ENCODE results near the gene VPS8.

VPS8 gene

DNA sequence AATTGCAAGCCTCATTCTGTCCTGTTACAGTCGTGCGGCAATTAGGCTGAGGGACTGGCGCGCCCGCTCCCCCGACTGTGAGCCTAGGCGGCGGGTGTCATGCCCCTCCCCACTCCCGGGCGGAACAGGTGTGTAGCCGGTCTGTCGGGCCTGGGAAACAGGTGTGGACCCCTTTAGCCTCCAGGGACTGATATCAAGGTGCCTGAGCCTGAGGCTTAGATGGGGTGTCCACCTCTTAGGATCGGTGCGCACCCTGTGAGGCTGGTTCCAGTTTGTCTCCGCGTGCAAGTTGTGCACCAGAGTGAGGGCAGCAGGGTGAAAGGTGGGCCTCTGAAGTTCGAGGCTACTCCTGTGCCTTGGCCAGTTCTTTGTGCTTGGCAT, 686 bp downstream of the VPS8 start:
- DNase-seq (ENCODE audit: low read depth): peak; percentile 4

DNA sequence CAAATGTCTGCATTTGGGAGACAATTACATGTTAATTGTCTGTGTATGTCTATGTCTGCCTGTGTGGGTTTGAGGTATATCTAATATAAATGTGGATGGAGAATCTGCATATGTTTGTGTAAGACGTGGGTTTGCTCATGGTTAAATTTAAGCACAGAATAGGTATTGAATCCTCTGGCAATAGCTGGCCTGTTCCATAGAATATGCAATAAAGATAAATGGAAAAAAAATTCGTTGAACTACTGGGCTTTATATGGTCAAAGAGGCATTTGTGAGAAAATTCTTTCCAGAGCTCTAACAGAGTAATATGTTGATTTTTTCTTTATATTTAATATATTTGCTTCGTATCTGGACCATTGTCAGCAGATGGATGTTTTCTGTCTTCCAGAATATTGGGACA, 1.4 kb downstream of the VPS8 start:
- no peak for DNase-seq (ENCODE audit: low read depth)

DNA sequence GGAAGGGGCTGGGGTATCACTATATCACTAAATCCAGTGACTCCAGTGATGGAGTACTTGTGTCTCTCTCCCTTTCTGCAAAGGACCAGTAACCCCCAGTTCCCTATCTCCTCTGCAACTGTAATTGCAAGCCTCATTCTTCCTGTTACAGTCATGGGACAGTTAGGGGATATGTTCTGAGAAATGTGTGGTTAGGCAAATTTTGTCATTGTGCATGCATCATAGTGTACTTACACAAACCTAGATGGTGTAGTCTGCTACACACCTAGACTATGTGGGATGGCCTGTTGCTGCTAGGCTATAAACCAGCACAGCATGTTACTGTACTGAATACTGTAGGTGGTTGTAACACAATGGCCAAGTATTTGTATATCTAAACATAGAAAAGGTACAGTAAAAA, 2.2 kb downstream of the VPS8 start:
- DNase-seq (ENCODE audit: low read depth): no peak

DNA sequence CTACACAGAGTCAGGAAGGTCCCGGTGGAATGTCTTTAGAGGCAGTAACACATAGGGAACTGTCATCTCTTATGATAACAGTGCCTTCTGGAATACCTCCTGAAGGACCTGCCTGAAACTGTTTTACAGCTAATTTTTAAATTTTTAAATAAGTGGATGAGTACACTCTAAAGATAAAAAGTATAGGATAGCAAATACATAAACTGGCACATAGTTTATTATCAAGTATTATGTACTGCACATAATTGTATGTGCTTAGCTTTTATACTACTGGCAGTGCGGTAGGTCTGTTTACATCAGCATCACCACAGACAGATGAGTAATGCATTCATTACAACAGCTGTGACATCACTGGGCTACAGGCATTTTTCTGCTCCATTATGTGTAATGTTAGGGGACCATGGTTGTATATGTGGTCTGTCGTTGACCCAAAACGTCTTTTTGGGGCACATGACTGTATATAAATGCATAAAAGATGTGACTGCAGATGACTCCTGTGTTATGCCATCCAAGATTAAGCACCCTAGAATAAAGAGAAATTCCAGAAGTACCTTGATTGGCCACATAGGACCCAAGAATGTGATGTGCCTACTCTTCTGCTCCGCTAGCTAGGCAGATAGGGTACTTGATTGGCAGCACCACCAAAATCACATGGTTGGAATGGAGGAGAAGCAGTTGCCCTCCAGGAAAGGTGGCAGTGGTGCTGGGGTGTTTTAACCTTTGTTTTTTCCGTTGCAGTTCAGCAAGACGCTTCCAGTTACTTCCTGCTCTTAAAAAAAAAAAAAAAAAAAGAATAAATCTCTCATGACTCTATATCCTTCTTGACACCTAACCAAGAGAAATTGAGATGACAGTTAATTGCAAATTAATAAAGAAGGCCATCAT, 3.3 kb downstream of the VPS8 start:
- no peak for DNase-seq (ENCODE audit: low read depth)

DNA sequence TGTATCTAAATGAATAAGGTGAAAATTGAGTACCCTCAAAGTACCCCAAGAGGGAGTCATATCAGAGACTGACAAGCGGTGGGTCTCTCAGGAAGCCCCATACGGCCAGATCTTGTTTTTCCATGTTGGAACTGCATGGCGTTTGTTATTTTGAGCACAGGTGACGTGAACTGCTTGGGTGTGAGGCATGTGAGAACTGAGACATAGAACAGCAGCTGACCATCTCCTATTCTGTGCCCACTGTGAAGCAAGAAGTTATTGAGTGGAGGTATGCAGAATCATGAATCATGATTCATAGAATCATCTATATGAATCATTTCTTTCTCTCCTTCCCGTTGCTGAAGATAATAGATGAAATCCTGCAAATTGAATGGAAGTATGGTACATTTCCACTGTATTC, 4.6 kb downstream of the VPS8 start:
- DNase-seq (ENCODE audit: low read depth): no peak

DNA sequence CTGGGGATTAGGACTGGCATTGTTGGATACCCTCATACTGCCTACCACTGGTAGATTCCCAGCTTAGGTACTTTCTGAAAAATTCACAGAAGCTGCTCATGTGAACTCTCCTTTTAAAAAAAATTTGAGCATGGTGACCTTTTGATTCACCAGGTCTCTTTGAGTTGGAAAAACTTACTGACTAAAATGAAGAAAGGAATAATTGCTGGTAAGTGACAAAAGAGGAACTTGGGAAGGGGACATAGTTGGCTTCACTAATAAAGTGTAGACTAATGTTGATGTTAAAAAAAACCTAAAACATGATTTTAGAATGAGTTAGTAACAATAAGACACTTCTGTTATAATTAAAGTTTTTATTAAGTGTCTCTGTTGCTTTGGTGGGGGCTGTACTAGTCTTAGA, 8.6 kb downstream of the VPS8 start:
- DNase-seq (ENCODE audit: low read depth): no peak

DNA sequence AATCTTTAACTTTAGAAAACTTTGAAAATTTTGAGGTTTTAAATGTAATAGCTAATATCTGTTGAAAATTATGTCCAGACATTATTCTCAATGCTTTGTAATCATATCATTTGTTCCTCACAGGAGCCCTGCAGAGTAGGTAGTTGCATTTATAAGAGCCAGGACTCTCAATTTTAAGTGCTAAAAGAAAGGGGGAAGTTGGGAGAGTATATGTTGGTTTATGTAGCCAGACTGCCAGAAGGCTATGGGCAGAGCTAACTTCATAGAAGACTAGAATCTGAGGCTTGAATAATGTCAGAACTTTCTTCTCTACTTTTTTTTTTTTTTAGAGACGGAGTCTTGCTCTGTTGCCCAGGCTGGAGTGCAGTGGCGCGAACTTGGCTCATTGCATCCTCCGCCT, 9.1 kb downstream of the VPS8 start:
- DNase-seq (ENCODE audit: low read depth): no peak

DNA sequence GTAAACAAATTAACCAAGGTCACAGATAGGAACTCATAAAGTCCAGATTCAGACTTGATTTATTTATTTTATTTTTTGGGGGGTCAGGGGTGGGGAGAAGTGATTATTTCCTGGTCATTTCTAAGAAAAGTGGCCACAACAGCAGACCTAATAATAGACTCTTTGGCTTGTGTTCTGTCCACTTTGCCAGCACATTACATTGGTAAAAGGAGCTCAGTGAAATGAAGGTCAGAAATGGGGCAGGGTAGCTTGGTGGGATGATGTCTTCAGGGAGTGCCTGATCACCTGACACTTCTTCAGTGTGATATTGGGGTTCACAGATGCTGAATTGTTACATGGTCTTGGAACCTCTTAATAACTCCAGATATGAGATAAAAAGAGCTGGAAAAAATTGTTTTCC, 10.1 kb downstream of the VPS8 start:
- no peak for DNase-seq (ENCODE audit: low read depth)

DNA sequence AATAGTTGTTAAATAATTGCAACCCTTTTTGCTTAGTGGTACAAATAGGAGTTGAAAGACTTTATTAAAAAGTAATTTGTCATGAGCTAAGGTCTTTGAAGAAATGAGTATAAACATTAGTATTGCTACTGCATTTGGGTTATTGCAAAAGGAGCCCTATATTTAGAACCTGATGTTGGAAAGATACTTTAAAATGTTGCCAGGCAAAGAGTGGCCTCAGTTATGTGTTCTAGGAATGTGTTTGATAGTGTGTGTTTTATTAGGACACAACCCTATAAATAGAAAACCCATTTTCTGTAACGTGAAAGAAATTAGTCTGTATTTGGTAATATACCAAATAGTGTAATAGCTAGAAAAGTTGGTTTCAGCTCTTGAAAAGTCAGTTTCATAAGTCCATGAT, 10.7 kb downstream of the VPS8 start:
- no peak for DNase-seq (ENCODE audit: low read depth)

DNA sequence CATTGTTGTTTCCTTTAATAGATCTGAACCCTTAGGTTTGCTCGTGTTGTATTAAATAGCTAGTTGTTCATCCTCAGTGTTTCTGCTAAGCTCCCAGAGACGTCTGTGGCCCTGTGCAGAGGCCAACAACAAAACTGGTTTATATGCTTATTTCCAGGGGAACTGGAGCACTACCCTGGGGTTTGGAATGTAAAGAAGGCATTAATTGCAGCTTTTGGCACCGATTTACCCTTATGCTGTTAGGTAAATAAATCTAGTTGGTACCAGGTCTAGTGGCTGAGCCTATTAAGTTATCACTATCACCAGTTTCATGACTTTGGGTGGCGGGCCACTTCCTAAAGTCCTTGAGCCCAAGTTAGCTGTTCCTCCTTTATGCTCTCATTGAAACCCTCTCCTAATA, 12.0 kb downstream of the VPS8 start:
- DNase-seq (ENCODE audit: low read depth): no peak

DNA sequence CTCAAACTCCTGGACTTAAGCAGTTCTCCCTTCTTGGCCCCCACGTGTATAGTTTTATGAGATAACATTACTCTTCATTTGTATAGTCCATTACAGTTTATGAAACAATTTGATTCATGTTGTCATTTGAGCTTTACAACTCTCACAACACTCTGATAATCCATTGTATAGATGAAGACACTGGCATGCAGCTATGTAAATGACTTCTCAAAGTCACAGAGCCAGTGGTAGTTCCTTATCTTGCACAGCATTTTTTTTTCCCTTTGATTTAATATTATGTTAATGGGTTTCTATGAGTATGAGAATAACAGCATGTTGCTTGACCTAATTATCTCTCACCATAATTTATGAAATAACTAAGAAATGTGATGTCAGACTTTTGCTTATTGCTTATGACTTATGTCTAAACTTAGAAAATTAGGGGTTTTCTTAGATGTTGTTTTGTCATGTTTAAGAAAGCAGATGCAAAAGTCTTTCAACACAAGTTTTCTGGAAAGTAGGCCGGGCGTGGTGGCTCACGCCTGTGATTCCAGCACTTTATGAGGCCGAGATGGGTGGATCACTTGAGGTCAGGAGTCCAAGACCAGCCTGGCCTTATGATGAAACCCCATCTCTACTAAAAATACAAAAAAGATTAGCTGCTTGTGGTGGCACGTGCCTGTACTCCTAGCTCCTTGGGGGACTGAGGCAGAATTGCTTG, 13.3 kb downstream of the VPS8 start:
- no peak for DNase-seq (ENCODE audit: low read depth)

DNA sequence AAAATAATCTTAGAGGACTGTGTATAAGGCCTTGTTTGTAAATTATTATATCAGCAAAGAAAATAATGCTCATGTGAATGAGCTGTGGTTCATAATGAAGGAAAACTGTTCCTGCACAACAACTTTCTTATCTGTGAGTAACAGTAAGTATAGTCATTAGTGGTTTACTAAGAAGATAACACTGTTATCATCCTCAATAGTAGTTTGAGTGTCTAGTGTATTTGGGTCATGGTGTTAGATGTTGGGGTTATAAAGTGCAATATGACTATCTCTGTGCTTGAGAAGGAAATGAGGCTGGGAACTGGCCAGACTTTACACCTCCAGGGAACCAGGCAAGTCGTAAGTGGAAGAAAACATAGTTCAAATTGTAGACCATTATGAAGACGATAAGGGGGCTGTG, 15.6 kb downstream of the VPS8 start:
- DNase-seq (ENCODE audit: low read depth): no peak

DNA sequence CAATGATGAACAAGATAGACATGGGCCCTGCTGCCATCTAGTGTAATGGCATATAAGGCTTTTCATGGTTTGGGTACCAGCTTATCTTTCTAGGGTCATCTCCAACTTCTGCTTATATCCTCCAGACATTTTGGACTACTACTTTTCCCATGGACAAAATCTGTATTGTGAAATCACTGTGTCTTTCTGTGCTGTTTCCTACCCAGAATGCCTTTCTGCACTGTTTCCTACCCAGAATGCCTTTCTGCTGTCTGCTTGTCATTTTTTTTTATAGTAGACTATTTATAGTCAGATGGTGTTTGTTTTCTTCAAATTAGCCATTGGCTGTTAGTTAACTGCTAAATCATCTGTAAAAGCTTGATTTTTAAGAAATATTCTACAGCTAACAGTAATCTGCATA, 20.1 kb downstream of the VPS8 start:
- no peak for DNase-seq (ENCODE audit: low read depth)

DNA sequence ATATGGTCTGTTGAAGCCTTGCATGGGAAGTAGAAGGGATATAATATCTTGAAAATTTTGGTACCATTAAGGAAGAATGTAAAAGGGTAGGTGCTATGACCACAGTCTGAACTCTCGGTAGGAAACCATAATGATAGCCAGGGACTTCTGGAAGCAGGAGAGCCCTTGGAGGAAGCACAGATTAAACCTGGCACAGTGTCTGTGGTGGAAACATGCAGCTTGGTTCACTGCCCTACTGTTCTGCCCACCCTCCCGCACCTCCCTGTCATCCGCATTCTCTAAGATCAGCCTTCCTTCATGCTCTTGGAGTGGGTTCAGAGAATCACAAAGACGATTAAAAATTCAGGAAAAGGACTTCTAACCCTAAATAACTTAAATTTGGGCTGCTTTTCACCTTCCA, 20.9 kb downstream of the VPS8 start:
- no peak for DNase-seq (ENCODE audit: low read depth)

DNA sequence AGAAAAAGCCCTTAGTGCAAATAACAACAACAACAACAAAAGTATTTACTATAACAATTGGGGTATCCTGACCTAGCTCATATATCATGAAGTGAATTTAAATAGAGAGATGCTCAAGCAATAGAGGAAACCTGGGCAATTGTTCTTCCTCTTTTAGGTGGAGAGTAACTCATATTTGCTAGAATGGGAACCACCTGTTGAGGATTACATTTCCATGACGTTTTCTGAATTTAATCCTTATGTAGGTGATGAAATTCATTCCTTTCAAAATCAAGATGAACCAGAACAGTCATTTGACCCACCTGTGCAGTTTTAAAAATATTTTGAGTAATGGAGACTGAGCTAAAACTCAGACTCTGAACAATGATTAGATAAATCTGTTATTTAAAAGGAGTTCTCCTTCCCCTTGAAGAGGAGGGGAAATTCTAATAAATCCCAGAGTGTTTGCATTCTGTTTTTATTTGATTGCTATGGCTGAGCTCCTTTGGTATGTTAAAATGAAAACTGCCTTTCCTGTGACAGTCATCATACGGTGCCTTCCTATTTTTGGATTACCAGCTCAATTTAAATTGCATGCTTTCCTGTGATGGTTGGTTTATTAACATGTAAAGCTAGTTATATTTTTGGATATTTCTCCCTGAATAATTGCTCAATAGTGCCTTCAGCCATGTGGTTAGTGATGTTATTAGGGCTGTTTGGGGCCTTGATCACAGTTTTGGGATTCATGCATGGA, 24.3 kb downstream of the VPS8 start:
- DNase-seq (ENCODE audit: low read depth): no peak

DNA sequence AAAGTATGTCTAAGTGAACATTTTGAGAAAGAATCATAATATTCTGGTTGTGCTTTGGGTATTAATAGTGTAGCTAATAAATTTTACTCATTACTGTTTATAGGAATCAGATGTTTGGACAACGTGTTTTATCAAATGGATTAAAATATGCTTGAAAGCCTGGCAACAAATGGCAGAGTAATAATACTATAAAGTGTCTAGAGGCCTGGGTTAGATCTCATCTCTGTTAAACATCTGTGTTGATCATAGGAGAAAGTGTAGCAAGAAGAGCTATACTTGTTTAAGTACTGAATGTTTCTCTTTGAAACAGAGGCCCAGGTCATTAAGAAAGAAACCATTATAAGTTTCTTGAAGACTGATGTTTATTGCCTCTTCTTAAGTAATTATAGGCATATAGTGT, 30.5 kb downstream of the VPS8 start:
- no peak for DNase-seq (ENCODE audit: low read depth)

DNA sequence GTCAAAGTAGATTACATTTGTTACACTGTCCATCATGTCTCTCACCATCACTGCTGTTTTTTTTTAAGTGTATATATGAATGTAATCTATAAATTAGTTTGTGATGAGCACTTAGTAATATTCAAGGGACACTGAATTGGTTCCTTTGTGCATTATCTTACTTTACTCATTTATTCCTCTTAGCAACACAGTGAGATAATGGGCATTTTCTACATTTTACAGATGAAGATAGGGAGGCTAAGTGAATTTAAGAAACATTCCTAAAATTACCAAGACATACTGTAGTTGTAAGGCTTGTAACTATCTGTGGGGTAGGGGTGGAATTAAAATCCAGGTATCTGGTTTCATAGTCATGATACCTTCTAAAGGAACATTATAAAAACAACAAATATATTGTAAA, 33.9 kb downstream of the VPS8 start:
- DNase-seq (ENCODE audit: low read depth): no peak

DNA sequence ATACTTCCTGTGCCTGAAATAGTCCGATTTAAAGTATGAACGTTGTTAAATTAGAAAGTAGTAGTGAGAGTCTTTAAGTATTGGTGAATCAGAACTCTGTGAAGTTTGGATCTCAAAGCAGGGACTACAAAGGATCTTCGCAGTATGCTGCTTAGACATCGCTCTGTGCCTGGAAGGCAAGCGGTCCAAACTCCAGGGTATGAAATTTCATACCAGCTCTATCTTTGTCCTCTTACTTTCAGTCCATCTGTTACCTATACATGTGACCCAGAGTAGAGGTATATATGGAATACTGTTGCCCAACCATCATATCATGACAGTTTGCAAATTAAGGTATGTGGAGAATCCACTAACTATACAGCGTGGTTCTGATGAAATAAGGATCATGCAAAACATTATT, 34.5 kb downstream of the VPS8 start:
- no peak for DNase-seq (ENCODE audit: low read depth)

DNA sequence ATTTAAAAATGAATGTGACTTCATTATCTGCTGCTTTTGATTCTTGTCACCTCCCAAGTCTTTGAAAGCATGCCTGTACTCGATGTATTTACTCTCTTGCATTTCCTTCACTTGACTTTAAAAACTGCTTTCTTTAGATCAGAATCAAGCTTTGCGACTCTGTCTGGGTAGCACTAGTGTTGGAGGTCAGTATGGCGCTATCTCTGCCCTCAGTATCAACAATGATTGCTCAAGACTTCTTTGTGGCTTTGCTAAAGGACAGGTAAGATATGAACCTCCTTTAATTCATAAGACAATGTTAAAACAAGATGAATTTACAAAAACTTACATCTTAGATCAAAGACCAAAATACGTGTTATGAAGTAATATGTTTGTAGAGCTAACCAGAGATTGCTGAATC, 37.0 kb downstream of the VPS8 start:
- DNase-seq (ENCODE audit: low read depth): no peak

DNA sequence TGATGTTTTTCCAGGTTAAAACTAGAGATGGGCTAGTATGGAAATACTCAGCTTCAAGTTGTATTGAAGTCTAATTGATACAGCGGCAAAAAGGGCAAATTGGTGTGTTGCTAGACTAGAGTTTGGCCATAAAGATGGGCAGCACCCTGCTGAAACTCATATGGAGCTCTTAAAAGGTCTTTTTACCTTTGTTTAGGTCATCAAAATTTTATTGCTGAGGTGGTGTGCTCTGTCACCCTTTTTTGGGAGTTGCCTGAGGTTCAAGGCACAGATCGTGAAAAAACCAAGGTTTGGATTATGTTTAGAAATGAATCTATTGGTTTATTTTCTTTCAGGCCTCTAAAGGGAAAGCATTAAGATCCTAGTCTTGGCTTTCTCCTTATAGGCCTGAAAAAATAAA, 38.2 kb downstream of the VPS8 start:
- DNase-seq (ENCODE audit: low read depth): no peak

DNA sequence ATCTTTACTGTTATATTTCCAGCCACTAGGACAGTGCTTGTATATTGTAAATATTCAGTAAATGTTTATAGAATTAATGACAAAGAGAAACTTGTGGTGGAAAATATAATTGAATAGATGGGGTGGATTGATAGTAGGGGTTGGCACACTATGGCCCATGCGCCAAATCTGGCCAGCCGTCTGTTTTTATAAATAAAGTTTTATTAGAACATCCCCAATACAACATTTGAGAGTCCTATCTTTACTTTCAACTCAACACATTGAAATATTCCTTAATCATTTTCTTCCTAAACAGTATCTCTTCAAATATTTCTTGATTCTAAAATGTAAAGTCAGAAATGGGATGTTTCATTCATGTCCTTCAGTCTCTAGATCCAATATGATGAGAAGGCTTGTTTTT, 45.1 kb downstream of the VPS8 start:
- DNase-seq (ENCODE audit: low read depth): no peak

DNA sequence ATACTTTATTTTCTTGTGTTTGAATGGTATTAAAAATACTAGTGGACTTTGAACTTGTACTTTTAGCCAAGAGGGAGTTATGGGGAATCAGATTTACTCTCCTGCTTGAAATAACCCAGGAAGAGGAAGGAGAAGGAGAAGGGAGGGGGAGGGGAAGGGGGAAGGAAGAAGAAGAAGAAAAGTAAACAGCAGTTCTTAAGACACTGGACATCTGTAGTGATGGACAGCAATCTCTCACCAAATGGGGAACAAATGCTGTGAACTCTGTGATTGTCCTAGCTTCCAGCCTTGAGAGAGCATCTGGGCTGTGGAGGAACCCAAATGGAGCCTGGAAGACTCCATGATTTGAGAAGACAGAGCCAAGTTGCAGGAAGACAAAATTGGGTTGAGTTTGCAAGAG, 52.0 kb downstream of the VPS8 start:
- no peak for DNase-seq (ENCODE audit: low read depth)

DNA sequence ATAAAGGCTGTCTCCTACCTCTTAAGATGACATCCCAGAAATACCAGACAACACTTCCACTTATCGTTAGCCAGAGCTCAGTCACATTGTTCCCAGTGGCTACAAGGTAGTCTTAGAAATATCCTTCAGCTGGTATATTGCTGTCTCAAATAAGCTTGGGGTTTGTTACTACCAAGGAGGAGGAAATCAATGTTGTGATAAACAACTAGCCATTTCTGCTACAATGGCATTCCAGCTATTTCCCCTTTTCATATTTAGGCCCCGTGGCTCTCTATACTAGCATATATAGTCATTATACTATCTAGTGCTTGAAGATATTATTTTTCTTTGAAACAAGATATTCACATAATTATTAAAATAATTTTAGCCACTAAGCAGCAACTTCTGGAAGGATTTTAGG, 56.5 kb downstream of the VPS8 start:
- no peak for DNase-seq (ENCODE audit: low read depth)

All from activated T-cell treated with anti-CD3 and anti-CD28 coated beads for 1 hour (primary cell).